NOMO-1 treated with dmso at 0.1 percent for 144 hours (cell line): Measurements from ENCODE around the gene C1orf105.
"Not testable (repeated sequence)": the region's sequence is repeated elsewhere in the genome, so short reads cannot be mapped to it uniquely, and the experiment has no call there.

ENCODE experiments used
- DNase-seq: peaks from one replicate; lab custom pipeline; 2025; ENCODE audit not compliant: unreplicated experiment; lab: John Stamatoyannopoulos, UW

C1orf105 gene

GRCh38 chr1:172483448-172483847 lies 63.0 kb downstream of the C1orf105 start:
- DNase-seq = no peak

- DNase-seq = no peak
Measured at GRCh38 chr1:172484252-172484651, 63.8 kb downstream of the C1orf105 start.

GRCh38 chr1:172485626-172486025 lies 65.1 kb downstream of the C1orf105 start:
- no peak for DNase-seq

GRCh38 chr1:172486805-172487454 lies 66.4 kb downstream of the C1orf105 start:
- DNase-seq = no peak

- no peak for DNase-seq
Measured at GRCh38 chr1:172487550-172487949, 67.1 kb downstream of the C1orf105 start.

GRCh38 chr1:172488393-172488792 lies 67.9 kb downstream of the C1orf105 start:
- DNase-seq = no peak

- DNase-seq = no peak
Measured at GRCh38 chr1:172489847-172490246, 69.4 kb downstream of the C1orf105 start.

GRCh38 chr1:172492421-172492820 lies 71.9 kb downstream of the C1orf105 start:
- no peak for DNase-seq

GRCh38 chr1:172494166-172494565 lies 73.7 kb downstream of the C1orf105 start:
- DNase-seq = no peak

- DNase-seq = not testable (repeated sequence)
Measured at GRCh38 chr1:172496127-172496526, 75.6 kb downstream of the C1orf105 start.

- no peak for DNase-seq
Measured at GRCh38 chr1:172496678-172497077, 76.2 kb downstream of the C1orf105 start.

- no peak for DNase-seq
Measured at GRCh38 chr1:172497230-172497629, 76.7 kb downstream of the C1orf105 start.

GRCh38 chr1:172498857-172499256 lies 78.4 kb downstream of the C1orf105 start:
- DNase-seq = peak; percentile 66

- DNase-seq = no peak
Measured at GRCh38 chr1:172499636-172500141, 79.2 kb downstream of the C1orf105 start.

GRCh38 chr1:172500207-172500606 lies 79.7 kb downstream of the C1orf105 start:
- DNase-seq = no peak

GRCh38 chr1:172507741-172508140 lies 87.3 kb downstream of the C1orf105 start:
- no peak for DNase-seq

GRCh38 chr1:172510479-172510878 lies 90.0 kb downstream of the C1orf105 start:
- no peak for DNase-seq

- DNase-seq = no peak
Measured at GRCh38 chr1:172512591-172512990, 92.1 kb downstream of the C1orf105 start.

- no peak for DNase-seq
Measured at GRCh38 chr1:172513479-172513878, 93.0 kb downstream of the C1orf105 start.

GRCh38 chr1:172514108-172514507 lies 93.6 kb downstream of the C1orf105 start:
- no peak for DNase-seq

GRCh38 chr1:172515436-172515835 lies 95.0 kb downstream of the C1orf105 start:
- DNase-seq = no peak

GRCh38 chr1:172515927-172516326 lies 95.4 kb downstream of the C1orf105 start:
- peak; percentile 19 for DNase-seq

GRCh38 chr1:172517081-172517480 lies 96.6 kb downstream of the C1orf105 start:
- DNase-seq = no peak
